ENCODE measurements around the gene AADACL2. TPM values are rescaled to one million over a fixed set of nuclear protein-coding genes. Genes with fewer than 3 reads are reported as not detected.

AADACL2 gene
- total RNA-seq, 2 experiments from 2014 or later, result not detected

GRCh38 chr3:151796105-151796680 lies 62.5 kb downstream of the AADACL2 start:
- no peaks in the 10 kb centered on the region for H3K36me3 Mint-ChIP-seq
- H3K9me3 Mint-ChIP-seq, result no peaks in the 10 kb centered on the region
- peaks cover 4% of the 10 kb centered on the region for H3K27me3 Mint-ChIP-seq
- no peak overlapping the region for H3K27ac Mint-ChIP-seq
- H3K4me1 Mint-ChIP-seq, result no peaks in the 10 kb centered on the region
- ATAC-seq (ENCODE audit: low read depth) (no peak), DNase-seq (no peak)
- POLR2A ChIA-PET, result no interaction called here
- H3K4me3 Mint-ChIP-seq, result no peak overlapping the region

- POLR2A ChIA-PET, result no interaction called here
- Mint-ChIP-seq H3K4me1 (no peaks in the 10 kb centered on the region), H3K9me3 (no peaks in the 10 kb centered on the region), H3K36me3 (no peaks in the 10 kb centered on the region), H3K27ac (no peak overlapping the region), H3K4me3 (no peak overlapping the region), H3K27me3 (peaks cover 5% of the 10 kb centered on the region)
- DNase-seq (no peak), ATAC-seq (ENCODE audit: low read depth) (no peak)
Observed at GRCh38 chr3:151798466-151798865, 64.7 kb downstream of the AADACL2 start.

GRCh38 chr3:151800431-151800830 lies 66.7 kb downstream of the AADACL2 start:
- H3K36me3 Mint-ChIP-seq, result no peaks in the 10 kb centered on the region
- no peaks in the 10 kb centered on the region for H3K4me1 Mint-ChIP-seq
- DNase-seq (no peak), ATAC-seq (ENCODE audit: low read depth) (no peak)
- H3K9me3 Mint-ChIP-seq, result no peaks in the 10 kb centered on the region
- no peak overlapping the region for H3K4me3 Mint-ChIP-seq
- peaks cover 5% of the 10 kb centered on the region for H3K27me3 Mint-ChIP-seq
- POLR2A ChIA-PET, result no interaction called here
- no peak overlapping the region for H3K27ac Mint-ChIP-seq

GRCh38 chr3:151804267-151804666 lies 70.5 kb downstream of the AADACL2 start:
- Mint-ChIP-seq H3K9me3 (peaks cover 8% of the 10 kb centered on the region), H3K27ac (no peak overlapping the region), H3K36me3 (no peaks in the 10 kb centered on the region), H3K4me3 (no peak overlapping the region), H3K27me3 (peaks cover 5% of the 10 kb centered on the region), H3K4me1 (no peaks in the 10 kb centered on the region)
- DNase-seq (no peak), ATAC-seq (ENCODE audit: low read depth) (no peak)
- POLR2A ChIA-PET, result no interaction called here

GRCh38 chr3:151806838-151807237 lies 73.1 kb downstream of the AADACL2 start:
- Mint-ChIP-seq H3K36me3 (no peaks in the 10 kb centered on the region), H3K4me3 (no peak overlapping the region), H3K27ac (no peak overlapping the region), H3K9me3 (peaks cover 8% of the 10 kb centered on the region), H3K4me1 (no peaks in the 10 kb centered on the region), H3K27me3 (peaks cover 2% of the 10 kb centered on the region)
- no peak for DNase-seq
- ATAC-seq (ENCODE audit: low read depth), result no peak
- POLR2A ChIA-PET, result no interaction called here

Other genes with a start within 250 kb of the AADACL2 start
- gene AADAC, start 80.2 kb downstream of the AADACL2 start, total RNA-seq, result not detected
- gene SUCNR1, start 139.7 kb downstream of the AADACL2 start, total RNA-seq, result under 1 TPM; 0.06 to 0.08 TPM